Stimulated activated CD4-positive, alpha-beta T cell treated with anti-CD3 and anti-CD28 coated beads, Interleukin-12 subunit alpha, Interleukin-12 subunit beta, amount 100 ng/mL, for 4 hours (primary cell): Measurements from ENCODE around the gene PTPMT1.

Experiments
- DNase-seq: peaks from one replicate; pipeline ENCODE4 v3.0.0-alpha.2; 2020

The PTPMT1 gene

DNA sequence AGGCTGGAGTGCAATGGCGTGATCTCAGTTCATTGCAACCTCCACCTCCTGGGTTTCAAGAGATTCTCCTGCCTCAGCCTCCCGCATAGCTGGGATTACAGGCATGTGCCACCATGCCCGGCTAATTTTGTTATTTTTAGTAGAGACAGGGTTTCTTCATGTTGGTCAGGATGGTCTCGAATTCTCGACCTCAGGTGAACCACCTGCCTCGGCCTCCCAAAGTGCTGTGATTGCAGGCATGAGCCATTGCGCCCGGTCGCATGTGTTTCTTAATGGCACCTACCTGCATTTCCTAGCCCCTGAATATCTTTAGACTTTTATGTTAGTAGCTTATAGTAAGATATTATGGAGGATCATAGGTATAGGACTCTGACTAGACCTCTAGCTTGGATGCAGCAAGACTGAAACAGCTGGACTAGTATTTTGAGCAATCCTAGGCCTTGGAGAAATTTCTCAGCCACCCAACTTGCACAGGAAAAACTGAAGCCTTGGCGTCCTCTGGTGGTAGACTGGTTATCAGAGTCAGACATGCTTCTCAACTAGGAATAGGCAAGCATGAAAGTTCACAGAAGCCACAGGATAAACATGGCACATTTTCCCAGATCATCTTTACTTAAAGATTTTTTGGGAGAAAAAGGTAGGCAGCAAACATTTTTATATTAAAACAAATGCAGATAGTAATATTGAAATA lies 51.5 kb downstream of the PTPMT1 start:
- no peak for DNase-seq

DNA sequence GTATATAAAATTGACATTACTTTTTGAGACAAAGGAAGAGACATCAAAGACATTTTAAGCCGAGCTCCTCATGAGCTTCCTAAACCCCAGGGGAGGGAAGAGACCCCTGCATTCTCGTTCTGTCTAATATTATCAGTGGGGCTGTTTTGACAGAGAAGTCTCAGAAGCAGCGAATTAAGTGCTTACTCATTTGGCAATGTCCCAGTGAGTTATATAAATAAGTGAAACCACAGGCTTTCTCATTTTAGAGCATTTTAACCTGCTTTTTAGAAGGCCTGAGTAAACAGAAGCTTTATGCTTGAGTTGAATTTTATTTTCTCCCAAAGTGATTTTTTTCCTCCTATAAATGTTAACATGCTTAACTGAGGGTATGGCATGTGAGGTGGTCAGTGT lies 52.0 kb downstream of the PTPMT1 start:
- no peak for DNase-seq

DNA sequence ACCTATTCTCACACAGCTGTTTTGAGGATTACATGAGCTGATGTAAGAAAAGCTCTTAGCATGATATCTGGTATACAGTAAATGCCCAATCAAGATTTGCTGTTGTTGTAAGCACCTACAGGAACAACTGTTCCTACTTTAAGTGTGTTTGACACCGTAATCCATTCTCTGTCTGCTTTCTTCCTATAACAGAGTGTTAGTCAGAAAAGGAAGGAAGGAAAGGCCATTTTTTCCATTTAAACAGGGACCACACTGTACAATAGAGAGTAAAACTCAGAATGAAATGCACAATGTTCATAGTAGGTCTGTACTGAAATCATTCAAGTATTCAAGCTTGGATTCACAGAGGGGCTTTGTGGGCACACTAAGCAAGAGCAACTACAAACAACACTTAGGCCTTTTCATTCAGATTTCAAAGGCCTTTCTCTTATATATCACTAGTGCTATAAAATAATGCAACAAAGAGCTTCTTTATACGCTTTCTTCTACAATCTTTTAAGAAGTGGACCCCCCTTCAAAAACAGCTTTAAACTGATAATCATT lies 55.5 kb downstream of the PTPMT1 start:
- no peak for DNase-seq
